ENCODE data around the gene ELMO3. TPM values are rescaled to one million over a fixed set of nuclear protein-coding genes. Genes with fewer than 3 reads are reported as not detected.

ELMO3 gene
- 0.28 and 1.1 TPM in 2 replicates for total RNA-seq
- polyA plus RNA-seq: 0.15 and 0.97 TPM in 2 replicates

- peak; percentile 44 for TF ChIP-seq CTCF (IDR thresholded peaks at IDR 0.05; ENCODE audit: low read depth, low read length)
- Histone ChIP-seq H3K27me3 (no peaks in the 10 kb centered on the region), H3K27ac (no peak within 1 kb of the TSS), H3K36me3 (peaks cover 36% of the 10 kb centered on the region), H3K4me1 (ENCODE audit: low read depth) (no peaks in the 10 kb centered on the region), H3K9me3 (ENCODE audit: low read depth) (no peaks in the 10 kb centered on the region), H3K4me3 (no peak within 1 kb of the TSS)
- peak in 1 of 2 donors; percentile 71 for DNase-seq (ENCODE audit: low read depth in 1 of 2, low spot score in 1 of 2)
Observed at GRCh38 chr16:67199011-67199807, at the start of gene ELMO3. Gene ELMO3, plus strand, starts transcription at chr16:67199131. Its CDS starts 196 bp downstream, at chr16:67199327.

GRCh38 chr16:67149276-67150046, 49.5 kb upstream of the ELMO3 start:
- Histone ChIP-seq H3K36me3 (peaks cover 8% of the 10 kb centered on the region), H3K9me3 (ENCODE audit: low read depth) (no peaks in the 10 kb centered on the region), H3K4me1 (ENCODE audit: low read depth) (no peaks in the 10 kb centered on the region), H3K27me3 (peaks cover 29% of the 10 kb centered on the region), H3K27ac (no peak overlapping the region), H3K4me3 (no peak overlapping the region)
- no peak for DNase-seq (ENCODE audit: low read depth in 1 of 2, low spot score in 1 of 2)
- no peak for TF ChIP-seq CTCF (IDR thresholded peaks at IDR 0.05; ENCODE audit: low read depth, low read length)

GRCh38 chr16:67150047-67150832, 48.7 kb upstream of the ELMO3 start:
- peaks cover 37% of the 10 kb centered on the region for H3K27me3 ChIP-seq
- peak overlapping the region; percentile 47 for H3K4me3 ChIP-seq
- H3K9me3 ChIP-seq (ENCODE audit: low read depth): no peaks in the 10 kb centered on the region
- TF ChIP-seq CTCF (IDR thresholded peaks at IDR 0.05; ENCODE audit: low read depth, low read length): peak; percentile 14
- DNase-seq (ENCODE audit: low read depth in 1 of 2, low spot score in 1 of 2): peak; percentile 66 to 90
- H3K27ac ChIP-seq: peak overlapping the region; percentile 5
- peaks cover 7% of the 10 kb centered on the region for H3K36me3 ChIP-seq
- H3K4me1 ChIP-seq (ENCODE audit: low read depth): no peaks in the 10 kb centered on the region

- H3K36me3 ChIP-seq: peaks cover 7% of the 10 kb centered on the region
- H3K27ac ChIP-seq: peak within 1 kb of the TSS; percentile 5
- peaks cover 43% of the 10 kb centered on the region for H3K27me3 ChIP-seq
- peak; percentile 72 to 87 for DNase-seq (ENCODE audit: low read depth in 1 of 2, low spot score in 1 of 2)
- no peak for TF ChIP-seq CTCF (IDR thresholded peaks at IDR 0.05; ENCODE audit: low read depth, low read length)
- no peaks in the 10 kb centered on the region for H3K9me3 ChIP-seq (ENCODE audit: low read depth)
- H3K4me3 ChIP-seq: peak within 1 kb of the TSS; percentile 47
- H3K4me1 ChIP-seq (ENCODE audit: low read depth): no peaks in the 10 kb centered on the region
Observed at GRCh38 chr16:67150833-67151396, 48.0 kb upstream of the ELMO3 start, which contains the start of gene B3GNT9. Gene B3GNT9, minus strand, starts transcription at chr16:67150998. Its CDS starts 513 bp downstream, at chr16:67150485.
